AG09319 (cell line): ENCODE results near the gene XYLT1.

ENCODE experiments used
- DNase-seq: peaks from one replicate; pipeline ENCODE4 v3.0.0-alpha.2; 2010; ENCODE audit warnings: low read depth; ENCODE audit errors: extremely low read depth
- TF ChIP-seq, protein P1 (sequence below): IDR thresholded peaks from 2 replicates; pipeline ENCODE4 v1.5.1; 2011; ENCODE audit warnings: low read depth, mild to moderate bottlenecking, inconsistent platforms, low read length, moderate library complexity

Gene XYLT1

GRCh38 chr16:17354685-17355084 lies 116.1 kb downstream of the XYLT1 start:
- TF ChIP-seq, protein P1, sequence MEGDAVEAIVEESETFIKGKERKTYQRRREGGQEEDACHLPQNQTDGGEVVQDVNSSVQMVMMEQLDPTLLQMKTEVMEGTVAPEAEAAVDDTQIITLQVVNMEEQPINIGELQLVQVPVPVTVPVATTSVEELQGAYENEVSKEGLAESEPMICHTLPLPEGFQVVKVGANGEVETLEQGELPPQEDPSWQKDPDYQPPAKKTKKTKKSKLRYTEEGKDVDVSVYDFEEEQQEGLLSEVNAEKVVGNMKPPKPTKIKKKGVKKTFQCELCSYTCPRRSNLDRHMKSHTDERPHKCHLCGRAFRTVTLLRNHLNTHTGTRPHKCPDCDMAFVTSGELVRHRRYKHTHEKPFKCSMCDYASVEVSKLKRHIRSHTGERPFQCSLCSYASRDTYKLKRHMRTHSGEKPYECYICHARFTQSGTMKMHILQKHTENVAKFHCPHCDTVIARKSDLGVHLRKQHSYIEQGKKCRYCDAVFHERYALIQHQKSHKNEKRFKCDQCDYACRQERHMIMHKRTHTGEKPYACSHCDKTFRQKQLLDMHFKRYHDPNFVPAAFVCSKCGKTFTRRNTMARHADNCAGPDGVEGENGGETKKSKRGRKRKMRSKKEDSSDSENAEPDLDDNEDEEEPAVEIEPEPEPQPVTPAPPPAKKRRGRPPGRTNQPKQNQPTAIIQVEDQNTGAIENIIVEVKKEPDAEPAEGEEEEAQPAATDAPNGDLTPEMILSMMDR, result no peak
- no peak for DNase-seq

GRCh38 chr16:17354141-17354601 lies 116.6 kb downstream of the XYLT1 start:
- no peak for DNase-seq
- TF ChIP-seq, protein P1, result no peak

DNA sequence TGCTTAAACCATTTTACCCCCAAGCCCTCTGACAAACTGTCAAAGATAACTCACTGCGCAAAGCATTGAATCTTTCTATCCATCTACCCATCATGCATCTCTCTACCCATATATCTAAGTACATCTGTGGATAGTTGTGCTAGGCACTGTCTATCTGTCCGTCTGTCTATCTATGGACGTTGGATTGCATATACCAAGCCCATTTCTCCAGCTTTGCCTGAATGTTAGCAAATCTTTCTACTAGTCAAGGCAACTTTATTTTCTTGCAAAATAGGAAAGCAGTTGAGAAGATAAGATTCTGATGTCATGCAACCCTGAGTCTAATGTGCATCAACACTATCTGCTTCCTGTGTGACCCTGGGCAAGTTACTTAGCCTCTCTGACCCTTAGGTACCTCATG lies 117.2 kb downstream of the XYLT1 start:
- TF ChIP-seq, protein P1, result no peak
- DNase-seq, result no peak

DNA sequence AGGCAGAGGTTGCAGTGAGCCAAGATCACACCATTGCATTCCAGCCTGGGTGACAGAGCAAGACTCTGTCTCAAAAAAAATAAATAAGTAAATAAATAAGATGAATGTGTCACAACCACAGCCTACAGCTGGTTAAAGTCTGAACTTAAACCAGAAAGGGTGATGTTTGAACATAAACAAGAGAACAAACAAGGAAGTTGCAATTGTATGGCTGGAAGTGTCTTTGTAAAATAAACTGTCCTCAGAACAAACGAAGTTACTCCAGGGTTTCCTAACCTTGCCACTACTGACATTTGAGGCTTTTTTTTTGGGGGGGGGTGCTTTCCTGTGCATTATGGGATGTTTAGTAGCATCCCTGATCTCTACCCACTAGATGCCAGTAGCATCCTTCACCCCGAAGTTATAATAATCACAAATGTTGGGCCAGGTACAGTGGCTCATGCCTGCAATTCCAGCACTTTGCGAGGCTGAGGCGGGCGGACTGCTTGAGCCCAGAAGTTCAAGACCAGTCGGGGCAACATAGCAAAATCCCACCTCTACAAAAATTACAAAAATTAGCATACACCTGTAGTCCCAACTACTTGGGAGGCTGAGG lies 119.2 kb downstream of the XYLT1 start:
- no peak for DNase-seq
- TF ChIP-seq, protein P1, result no peak

GRCh38 chr16:17350207-17350606 lies 120.6 kb downstream of the XYLT1 start:
- DNase-seq, result no peak
- TF ChIP-seq, protein P1, result no peak

DNA sequence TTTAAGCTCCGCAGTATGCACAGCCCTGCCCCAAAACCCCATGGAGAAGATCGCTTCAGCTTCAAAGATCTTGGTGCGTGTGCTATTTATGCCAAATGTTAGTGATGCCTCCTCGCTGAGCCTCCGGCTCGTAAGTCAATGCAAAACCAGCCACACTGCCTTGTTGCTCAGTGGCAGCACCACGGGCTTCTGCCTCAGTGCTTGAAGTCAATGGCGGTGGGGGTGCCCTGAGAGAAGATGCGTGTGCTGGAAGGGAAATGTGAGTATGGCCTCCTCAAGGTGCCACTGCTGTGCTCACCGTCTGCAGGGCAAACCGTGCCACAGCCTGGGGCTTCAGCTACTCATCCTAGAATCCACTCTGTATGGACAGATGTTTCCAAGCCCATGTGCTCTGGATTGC lies 121.9 kb downstream of the XYLT1 start:
- DNase-seq, result no peak
- TF ChIP-seq, protein P1, result no peak

DNA sequence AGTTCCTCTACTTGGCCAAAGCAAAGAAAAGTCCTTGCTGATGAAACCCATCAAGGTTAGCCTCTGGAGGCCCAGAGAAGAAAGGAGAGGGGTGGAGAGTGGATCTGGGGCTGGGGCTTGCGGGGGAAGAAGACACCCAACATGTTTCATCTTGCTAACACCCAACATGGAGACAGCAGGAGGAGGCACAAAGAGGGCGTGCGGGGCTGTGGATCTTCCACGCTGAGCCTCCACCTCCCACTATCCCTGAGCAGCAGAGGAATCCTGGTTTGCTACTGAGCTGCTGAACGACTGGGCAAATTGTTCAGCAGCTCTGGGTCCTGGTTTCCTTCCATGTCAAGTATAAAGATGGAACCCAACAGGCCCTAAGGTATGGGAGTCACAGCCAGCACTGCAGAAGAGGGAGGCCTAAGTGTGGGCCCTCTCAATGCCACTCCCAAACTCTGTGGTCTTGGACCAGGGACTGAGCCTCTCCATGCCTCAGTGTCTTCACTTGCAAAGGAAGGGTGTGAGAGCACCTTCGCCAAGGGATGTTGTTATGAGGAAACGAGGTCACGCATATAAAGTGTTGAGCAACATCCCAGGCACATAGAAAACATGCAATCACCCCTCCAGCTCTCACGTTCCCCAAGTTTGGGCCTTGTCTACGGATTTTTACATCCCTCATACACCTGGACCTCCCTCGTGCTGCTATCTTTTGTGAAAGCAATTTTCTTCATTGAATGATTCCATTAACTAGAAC lies 122.5 kb downstream of the XYLT1 start:
- DNase-seq, result no peak
- TF ChIP-seq, protein P1, result no peak
